HG02981 (cell line): ENCODE measurements around the gene EPSTI1.

Experiments used
- ATAC-seq: cut with Tn5 transposase; IDR thresholded peaks from one replicate; pipeline ENCODE4 v1.9.1; 2021; ENCODE audit warnings: mild to moderate bottlenecking, moderate library complexity; ENCODE audit not compliant: unreplicated experiment

EPSTI1 gene

GRCh38 chr13:42852136-42852535, 139.9 kb downstream of the EPSTI1 start:
- no peak for ATAC-seq

DNA sequence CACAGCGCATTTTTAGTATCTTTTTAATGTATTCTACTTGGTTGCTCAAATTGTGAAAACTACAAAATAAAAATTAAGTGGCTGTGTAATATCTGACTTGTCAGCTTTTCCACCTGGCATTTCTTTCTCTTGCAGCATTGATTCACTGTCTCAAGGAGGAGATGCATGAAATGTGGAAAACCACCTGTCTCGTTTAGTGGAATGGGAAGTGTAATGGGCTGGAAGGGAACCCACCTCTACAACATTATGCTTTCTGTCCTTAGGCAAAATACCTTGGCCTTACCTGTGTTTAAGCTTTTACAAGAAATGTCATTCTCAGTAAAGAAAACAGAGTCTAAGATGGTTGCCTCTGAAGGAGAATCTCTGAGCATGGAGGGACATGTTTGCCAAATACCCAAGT, 142.8 kb downstream of the EPSTI1 start:
- ATAC-seq = no peak

DNA sequence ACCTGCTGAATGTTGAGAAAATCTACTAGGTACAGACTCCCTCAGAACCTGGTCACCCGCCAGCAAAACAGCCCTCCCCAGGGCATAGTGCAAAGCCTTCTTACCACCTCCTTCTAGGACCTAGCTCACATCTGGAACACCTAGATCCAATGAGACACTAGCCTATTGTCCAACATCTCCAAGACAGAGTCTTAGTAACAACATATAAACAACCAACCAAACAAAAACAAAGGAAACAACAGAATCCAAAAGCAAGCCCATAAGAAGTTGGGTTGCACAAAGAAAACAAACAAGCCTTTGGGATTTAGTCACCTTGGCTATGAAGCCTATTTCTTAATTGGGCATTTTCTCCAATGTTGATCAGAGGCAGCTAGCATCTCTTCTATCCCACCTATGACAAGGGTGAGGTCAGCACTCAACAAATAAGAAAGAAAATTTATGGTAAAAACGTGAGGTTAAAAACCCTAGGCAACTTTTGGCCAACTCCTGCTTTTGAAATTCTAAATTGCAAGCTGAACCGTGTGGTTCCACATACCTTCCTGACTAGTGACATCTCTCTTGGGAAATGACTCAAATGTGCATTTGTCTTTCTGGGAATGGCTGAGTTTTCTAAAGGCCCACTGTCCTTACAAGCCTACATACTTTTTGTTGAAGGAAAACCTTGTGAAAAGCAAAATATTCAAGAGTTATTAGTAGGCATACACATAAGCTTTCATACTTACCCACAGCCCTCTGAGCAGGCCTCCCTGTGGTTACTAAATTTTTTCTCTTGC, 144.0 kb downstream of the EPSTI1 start:
- ATAC-seq = no peak

- ATAC-seq = no peak
Observed at GRCh38 chr13:42836930-42837690, 154.9 kb downstream of the EPSTI1 start.
